Endothelial cell of umbilical vein (primary cell): ENCODE results near the gene REG1A. TPM values are rescaled to one million over a fixed set of nuclear protein-coding genes. Genes with fewer than 3 reads are reported as not detected.

Source experiments
- BruUV-seq: library from RNA; stranded (reverse); fragments of 400-500 nt; replicated peaks from 2 replicates; lab custom pipeline; 2021; lab: Mats Ljungman, UMichigan
- CTCF ChIA-PET: fragments of 300-600, 350-600 bp; sonication (Branson Sonifier 250); formaldehyde crosslinking; loops from one replicate; lab custom pipeline; 2021; ENCODE audit warnings: antibody characterized with exemption, inconsistent platforms; lab: Charles Lee
- POLR2A ChIA-PET: fragments of 300-600, 350-600 bp; sonication (Branson Sonifier 250); formaldehyde crosslinking; loops from one replicate; lab custom pipeline; 2021; ENCODE audit warnings: antibody characterized with exemption, inconsistent platforms; lab: Charles Lee
- DNase-seq: peaks from one replicate; pipeline ENCODE4 v3.0.0-alpha.2; 2011; ENCODE audit warnings: low read depth, low spot score
- FAIRE-seq: peaks from 2 replicates; lab custom pipeline; 2011; peaks lifted over from hg19 to GRCh38; lab: Jason Lieb, UNC
- H2AFZ ChIP-seq: 2 replicates; pipeline ENCODE4 v1.6.0; 2012; ENCODE audit warnings: low read depth, low read length, control low read depth, inconsistent platforms
- H3K27ac ChIP-seq: 2 replicates; pipeline ENCODE4 v1.5.1; 2011; ENCODE audit warnings: low read depth, mild to moderate bottlenecking, control low read depth, low read length, moderate library complexity; ENCODE audit not compliant: insufficient read depth
- H3K27me3 ChIP-seq, 2 experiments: 2 replicates each; pipeline versions ENCODE4 v1.6.0 to v1.6.1; 2011; ENCODE audit warnings: low read length in 2 of 2, mixed read lengths in 1 of 2; ENCODE audit not compliant: control insufficient read depth in 2 of 2, insufficient read depth in 2 of 2
- H3K36me3 ChIP-seq, 2 experiments: 2 replicates in 1 of 2; 3 replicates in 1 of 2; pipeline ENCODE4 v1.5.1; 2011; ENCODE audit warnings: low read length in 2 of 2, mild to moderate bottlenecking in 1 of 2, moderate library complexity in 1 of 2; ENCODE audit not compliant: control insufficient read depth in 2 of 2, insufficient read depth in 2 of 2; ENCODE audit errors: extremely low read depth in 1 of 2
- H3K4me1 ChIP-seq: 3 replicates; pipeline ENCODE4 v1.5.1; 2011; ENCODE audit warnings: mild to moderate bottlenecking, low read length; ENCODE audit not compliant: control insufficient read depth, insufficient read depth; ENCODE audit errors: extremely low read depth
- H3K4me2 ChIP-seq: 2 replicates; pipeline ENCODE4 v1.6.1; 2011; ENCODE audit warnings: low read length, control low read depth, mixed read lengths; ENCODE audit not compliant: insufficient read depth
- H3K4me3 ChIP-seq, 3 experiments: fragments of 200-600 bp in 1 of 3; sonication (generic), shearing (Covaris generic) in 1 of 3; replicated peaks in 1 of 3; 2 replicates each; pipeline ENCODE4 v1.5.1; 2011 to 2016; ENCODE audit warnings: control low read depth in 3 of 3, low read length in 3 of 3, mild to moderate bottlenecking in 2 of 3, inconsistent platforms in 1 of 3, low read depth in 1 of 3, moderate library complexity in 1 of 3; ENCODE audit not compliant: insufficient read depth in 1 of 3
- H3K79me2 ChIP-seq: 2 replicates; pipeline ENCODE4 v1.6.0; 2012; ENCODE audit warnings: low read length, inconsistent platforms; ENCODE audit not compliant: control insufficient read depth, insufficient read depth
- H3K9ac ChIP-seq: replicated peaks from 2 replicates; pipeline ENCODE3; 2011; ENCODE audit warnings: low read length, control low read depth; ENCODE audit not compliant: insufficient read depth; ENCODE audit errors: extremely low read depth
- H3K9me1 ChIP-seq: replicated peaks from 3 replicates; pipeline ENCODE4 v1.6.0; 2011; ENCODE audit warnings: mild to moderate bottlenecking, low read length; ENCODE audit not compliant: control insufficient read depth, insufficient read depth; ENCODE audit errors: extremely low read depth
- H3K9me3 ChIP-seq: replicated peaks from 2 replicates; pipeline ENCODE4 v1.5.1; 2012; ENCODE audit warnings: low read length, inconsistent platforms; ENCODE audit not compliant: control insufficient read depth, insufficient read depth
- H4K20me1 ChIP-seq: replicated peaks from 2 replicates; pipeline ENCODE3; 2011; ENCODE audit warnings: mild to moderate bottlenecking, low read length; ENCODE audit not compliant: control insufficient read depth, insufficient read depth; ENCODE audit errors: extremely low read depth
- CTCF ChIP-seq, 2 donors: IDR thresholded peaks; 1 replicate in 1 of 2; 2 replicates in 1 of 2; pipeline ENCODE4 v1.5.1; 2011; ENCODE audit warnings: low read length in 2 of 2, mild to moderate bottlenecking in 2 of 2, moderate library complexity in 2 of 2, control low read depth in 1 of 2, inconsistent platforms in 1 of 2, low read depth in 1 of 2; ENCODE audit not compliant: insufficient read depth in 1 of 2; ENCODE audit errors: extremely low read depth in 1 of 2
- EZH2 ChIP-seq: IDR thresholded peaks from 2 replicates; pipeline ENCODE4 v1.6.1; 2012; ENCODE audit warnings: borderline replicate concordance, low read depth, mild to moderate bottlenecking, moderate library complexity, low read length, inconsistent platforms; ENCODE audit not compliant: severe bottlenecking
- FOS ChIP-seq: IDR thresholded peaks from 2 replicates; pipeline ENCODE4 v1.6.1; 2011; ENCODE audit warnings: mild to moderate bottlenecking, low read length, moderate library complexity, borderline replicate concordance; ENCODE audit not compliant: insufficient read depth
- GATA2 ChIP-seq: IDR thresholded peaks from 2 replicates; pipeline ENCODE4 v1.7.0; 2011; ENCODE audit warnings: low read depth, mild to moderate bottlenecking, moderate library complexity, mixed read lengths, low read length; ENCODE audit not compliant: insufficient read length, insufficient read depth
- JUN ChIP-seq: IDR thresholded peaks from 2 replicates; pipeline ENCODE4 v1.6.1; 2011; ENCODE audit warnings: borderline replicate concordance, low read depth; ENCODE audit not compliant: insufficient read length, insufficient read depth
- MAX ChIP-seq: IDR thresholded peaks from 2 replicates; pipeline ENCODE4 v1.6.1; 2011; ENCODE audit not compliant: insufficient read depth, insufficient read length
- MYC ChIP-seq: IDR thresholded peaks from one replicate; pipeline ENCODE4 v1.6.1; 2011; ENCODE audit warnings: mild to moderate bottlenecking, low read depth, low read length
- POLR2A ChIP-seq: IDR thresholded peaks from 2 replicates; pipeline ENCODE4 v1.6.1; 2012; ENCODE audit warnings: low read depth, mild to moderate bottlenecking, control low read depth, low read length
- POLR2AphosphoS5 ChIP-seq: IDR thresholded peaks from 2 replicates; pipeline ENCODE4 v1.6.1; 2012; ENCODE audit warnings: low read depth, mild to moderate bottlenecking, control low read depth, low read length, moderate library complexity; ENCODE audit not compliant: insufficient read depth
- dilution Hi-C: fragments of 300-500 bp; cut with MboI; formaldehyde crosslinking; loops from one replicate; pipeline ENCODE4 v1.15.0; 2019; ENCODE audit warnings: low sequenced_read_pairs; ENCODE audit not compliant: extremely low pct_ligation_motif_present
- intact Hi-C: fragments of 100-400 bp; cut with micrococcal nuclease; formaldehyde crosslinking; loops from one replicate; pipeline ENCODE4 v1.10.0; 2022
- polyA plus RNA-seq, 4 experiments: library from polyadenylated mRNA; depleted of rRNA in 3 of 4; stranded (reverse) in 3 of 4; unstranded in 1 of 4; fragments of >200 nt; gene quantifications; 2 replicates each; pipeline versions ENCODE4 v1.2.1 to v1.2.3, GENCODE V29; 2011 to 2012; ENCODE audit warnings: missing spikeins in 1 of 4
- total RNA-seq: library from RNA; stranded (reverse); gene quantifications from 2 replicates; pipeline ENCODE4 v1.2.3, GENCODE V29; 2021

Gene REG1A
- total and polyA plus RNA-seq, 2 donors (not counting 3 experiments of a cell fraction or from before 2014, with no cell fraction given) = not detected

GRCh38 chr2:79124907-79125720 lies 4.8 kb downstream of the REG1A start:
- TF ChIP-seq CTCF (IDR thresholded peaks at IDR 0.05; ENCODE audit: extremely low read depth in 1 of 2, insufficient read depth in 1 of 2, low read depth in 1 of 2, low read length in 2 of 2) (no peak), POLR2A (no peak), JUN (no peak), FOS (no peak), EZH2 (no peak), MYC (no peak), MAX (no peak), GATA2 (no peak), POLR2AphosphoS5 (no peak)

More at GRCh38 chr2:79124907-79125720, 4.8 kb downstream of the REG1A start:
- no peaks in the 10 kb centered on the region for H3K9me3 ChIP-seq
- H3K9me1 ChIP-seq = no peaks in the 10 kb centered on the region
- H3K4me3 ChIP-seq = no peak overlapping the region
- POLR2A ChIA-PET = no interaction called here
- H3K4me2 ChIP-seq = no peak overlapping the region
- H3K9ac ChIP-seq = no peak overlapping the region
- no peaks in the 10 kb centered on the region for H3K4me1 ChIP-seq
- H3K36me3 ChIP-seq = no peaks in the 10 kb centered on the region
- no peaks in the 10 kb centered on the region for H3K27me3 ChIP-seq
- H2AFZ ChIP-seq = no peak overlapping the region
- CTCF ChIA-PET = no interaction called here
- intact Hi-C loops = no loop called here
- H3K79me2 ChIP-seq = no peaks in the 10 kb centered on the region
- BruUV-seq = no TSS peak
- no peaks in the 10 kb centered on the region for H4K20me1 ChIP-seq
- dilution Hi-C loops = no loop called here
- FAIRE-seq (no peak), DNase-seq (no peak)
- H3K27ac ChIP-seq = no peak overlapping the region
